SK-N-SH treated with all-trans-retinoic acid at 6 μM for 48 hours (cell line): ENCODE results near the gene NLE1.

ENCODE experiments used
- ATAC-seq: fragments of 200-7000 bp; cut with Tn5 transposase; 3 replicates; pipeline ENCODE4 v1.9.1; 2020; ENCODE audit warnings: mild to moderate bottlenecking, moderate library complexity
- ARNTL ChIP-seq: fragments of 450-650 bp; formaldehyde crosslinking; IDR thresholded peaks from 2 replicates; pipeline ENCODE4 v1.5.0; 2020; ENCODE audit warnings: low read depth, mild to moderate bottlenecking, moderate library complexity, borderline replicate concordance
- BACH2 ChIP-seq: fragments of 250-450 bp; sonication (Bioruptor Pico); IDR thresholded peaks from 2 replicates; pipeline ENCODE4 v1.9.0; 2021; ENCODE audit warnings: mild to moderate bottlenecking, borderline replicate concordance
- CSDC2 ChIP-seq: fragments of 250-450 bp; sonication (Bioruptor Pico); IDR thresholded peaks from 2 replicates; pipeline ENCODE4 v1.5.0; 2020; ENCODE audit warnings: mild to moderate bottlenecking, moderate library complexity
- ESRRG ChIP-seq: fragments of 250-450 bp; sonication (Bioruptor Pico); IDR thresholded peaks from 2 replicates; pipeline ENCODE4 v1.6.1; 2021; ENCODE audit warnings: mild to moderate bottlenecking
- GLIS3 ChIP-seq: fragments of 250-450 bp; sonication (Bioruptor Pico); IDR thresholded peaks from 2 replicates; pipeline ENCODE4 v1.5.0; 2020; ENCODE audit warnings: mild to moderate bottlenecking, moderate library complexity
- ISL1 ChIP-seq: fragments of 250-450 bp; sonication (Bioruptor Pico); IDR thresholded peaks from 2 replicates; pipeline ENCODE4 v2.1.2; 2022; ENCODE audit warnings: mild to moderate bottlenecking, moderate library complexity
- OSR1 ChIP-seq: fragments of 250-450 bp; sonication (Bioruptor Pico); IDR thresholded peaks from 2 replicates; pipeline ENCODE4 v1.8.0; 2022; ENCODE audit warnings: moderate library complexity, mild to moderate bottlenecking, inconsistent platforms
- PPARA ChIP-seq: fragments of 250-450 bp; sonication (Bioruptor Pico); IDR thresholded peaks from 2 replicates; pipeline ENCODE4 v1.5.0; 2020; ENCODE audit warnings: mild to moderate bottlenecking, borderline replicate concordance
- RARB ChIP-seq: fragments of 250-450 bp; sonication (Bioruptor Pico); IDR thresholded peaks from 2 replicates; pipeline ENCODE4 v1.8.0; 2021; ENCODE audit warnings: mild to moderate bottlenecking, moderate library complexity
- SNAI2 ChIP-seq: fragments of 250-450 bp; sonication (Bioruptor Pico); IDR thresholded peaks from 2 replicates; pipeline ENCODE4 v1.5.0; 2020; ENCODE audit warnings: mild to moderate bottlenecking, moderate library complexity
- TOX ChIP-seq: fragments of 250-450 bp; sonication (Bioruptor Pico); IDR thresholded peaks from 2 replicates; pipeline ENCODE4 v1.8.0; 2021; ENCODE audit warnings: mild to moderate bottlenecking, moderate library complexity, borderline replicate concordance
- ZC3H10 ChIP-seq: fragments of 250-450 bp; sonication (Bioruptor Pico); IDR thresholded peaks from 2 replicates; pipeline ENCODE4 v1.5.1; 2021; ENCODE audit warnings: mild to moderate bottlenecking, moderate library complexity
- ZFP3 ChIP-seq: fragments of 250-450 bp; sonication (Bioruptor Pico); IDR thresholded peaks from 2 replicates; pipeline ENCODE4 v1.5.0; 2020; ENCODE audit warnings: mild to moderate bottlenecking, moderate library complexity
- ZFP30 ChIP-seq: fragments of 450-650 bp; formaldehyde crosslinking; IDR thresholded peaks from 2 replicates; pipeline ENCODE4 v1.5.0; 2022; ENCODE audit warnings: mild to moderate bottlenecking, moderate library complexity
- ZNF565 ChIP-seq: fragments of 450-650 bp; formaldehyde crosslinking; conservative IDR thresholded peaks from 2 replicates; pipeline ENCODE4 v1.5.0; 2020; ENCODE audit warnings: low read depth, mild to moderate bottlenecking, moderate library complexity
- ZNF70 ChIP-seq: fragments of 450-650 bp; formaldehyde crosslinking; IDR thresholded peaks from 2 replicates; pipeline ENCODE4 v1.5.0; 2020; ENCODE audit warnings: mild to moderate bottlenecking, moderate library complexity
- ZNF8 ChIP-seq: fragments of 450-650 bp; formaldehyde crosslinking; IDR thresholded peaks from 2 replicates; pipeline ENCODE4 v1.5.0; 2020; ENCODE audit warnings: mild to moderate bottlenecking, moderate library complexity
- TF ChIP-seq, protein P1 (sequence below): fragments of 250-450 bp; sonication (Bioruptor Pico); IDR thresholded peaks from 2 replicates; pipeline ENCODE4 v1.8.0; 2020; ENCODE audit warnings: mild to moderate bottlenecking, moderate library complexity, borderline replicate concordance
- TF ChIP-seq, protein P2 (sequence below): fragments of 250-450 bp; sonication (Bioruptor Pico); IDR thresholded peaks from 2 replicates; pipeline ENCODE4 v1.5.0; 2020; ENCODE audit warnings: mild to moderate bottlenecking, moderate library complexity
- TF ChIP-seq, protein P3 (sequence below): fragments of 250-450 bp; sonication (Bioruptor Pico); IDR thresholded peaks from 2 replicates; pipeline ENCODE4 v1.5.1; 2020; ENCODE audit warnings: low read depth, mild to moderate bottlenecking, moderate library complexity
- TF ChIP-seq, protein P4 (sequence below): fragments of 250-450 bp; sonication (Bioruptor Pico); IDR thresholded peaks from 2 replicates; pipeline ENCODE4 v1.5.1; 2021; ENCODE audit warnings: mild to moderate bottlenecking, moderate library complexity
- TF ChIP-seq, protein P5 (sequence below): fragments of 250-450 bp; sonication (Bioruptor Pico); IDR thresholded peaks from 2 replicates; pipeline ENCODE4 v1.8.0; 2021; ENCODE audit warnings: low read depth, mild to moderate bottlenecking, moderate library complexity, borderline replicate concordance

NLE1 gene

DNA sequence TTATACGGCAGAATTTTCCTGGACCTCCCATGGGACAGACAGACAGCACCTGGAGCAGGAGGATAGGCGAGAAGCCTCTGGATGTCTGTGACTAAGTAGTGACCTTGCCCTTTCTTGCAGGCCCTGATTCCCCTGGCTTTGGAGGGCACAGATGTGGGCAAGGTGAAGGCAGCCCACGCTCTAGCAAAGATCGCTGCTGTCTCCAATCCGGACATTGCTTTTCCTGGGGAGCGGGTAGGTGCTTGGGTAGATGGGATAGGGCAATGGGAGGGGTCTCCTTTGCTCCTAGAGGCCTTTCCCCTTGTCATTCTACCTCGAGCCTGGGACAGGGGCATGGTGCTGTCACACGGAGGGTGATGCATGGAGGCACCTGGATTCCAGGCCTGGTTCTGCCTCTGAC is 34.8 kb upstream of the NLE1 start:
- TF ChIP-seq, protein P1, sequence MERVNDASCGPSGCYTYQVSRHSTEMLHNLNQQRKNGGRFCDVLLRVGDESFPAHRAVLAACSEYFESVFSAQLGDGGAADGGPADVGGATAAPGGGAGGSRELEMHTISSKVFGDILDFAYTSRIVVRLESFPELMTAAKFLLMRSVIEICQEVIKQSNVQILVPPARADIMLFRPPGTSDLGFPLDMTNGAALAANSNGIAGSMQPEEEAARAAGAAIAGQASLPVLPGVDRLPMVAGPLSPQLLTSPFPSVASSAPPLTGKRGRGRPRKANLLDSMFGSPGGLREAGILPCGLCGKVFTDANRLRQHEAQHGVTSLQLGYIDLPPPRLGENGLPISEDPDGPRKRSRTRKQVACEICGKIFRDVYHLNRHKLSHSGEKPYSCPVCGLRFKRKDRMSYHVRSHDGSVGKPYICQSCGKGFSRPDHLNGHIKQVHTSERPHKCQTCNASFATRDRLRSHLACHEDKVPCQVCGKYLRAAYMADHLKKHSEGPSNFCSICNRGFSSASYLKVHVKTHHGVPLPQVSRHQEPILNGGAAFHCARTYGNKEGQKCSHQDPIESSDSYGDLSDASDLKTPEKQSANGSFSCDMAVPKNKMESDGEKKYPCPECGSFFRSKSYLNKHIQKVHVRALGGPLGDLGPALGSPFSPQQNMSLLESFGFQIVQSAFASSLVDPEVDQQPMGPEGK (CRISPR knock-in tag): no peak
- no peak for TF ChIP-seq ZFP30 (CRISPR knock-in tag)
- ATAC-seq: no peak

DNA sequence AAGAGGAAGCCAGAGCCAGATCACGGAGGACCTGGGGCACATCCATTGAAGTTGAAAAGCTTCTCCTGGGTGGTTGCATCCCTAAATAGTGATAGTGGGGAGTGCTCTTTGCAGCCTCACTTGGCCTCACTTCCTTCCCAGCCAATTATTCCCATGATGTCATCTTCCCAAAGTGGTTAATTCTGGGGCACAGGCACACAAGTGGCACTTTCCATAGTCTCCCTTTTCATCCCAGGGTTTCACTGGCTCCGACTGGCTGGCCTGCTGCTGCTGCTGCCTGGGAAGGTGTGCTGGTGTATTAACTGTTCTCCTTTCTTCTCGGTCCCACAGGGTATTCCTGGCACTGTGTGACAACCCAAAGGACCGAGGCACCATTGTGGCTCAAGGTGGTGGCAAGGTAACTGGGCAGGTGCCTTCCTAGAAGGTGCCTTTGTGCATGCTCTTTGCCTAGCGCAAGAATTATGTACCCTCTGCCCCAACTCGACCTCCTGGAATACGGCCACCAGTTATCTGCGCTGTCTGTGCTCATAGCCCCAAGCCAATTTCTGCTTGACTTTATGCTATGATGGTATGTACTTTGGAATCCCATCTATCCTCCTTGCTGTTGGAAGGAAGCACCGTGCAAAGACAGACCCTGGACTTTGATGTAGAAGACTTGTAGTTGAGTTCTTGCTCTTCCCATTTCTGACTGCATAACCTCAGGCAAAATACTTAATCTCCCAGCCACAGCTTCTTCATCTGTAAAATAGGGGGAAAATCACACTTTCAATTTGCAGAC is 33.7 kb upstream of the NLE1 start:
- TF ChIP-seq PPARA (CRISPR knock-in tag): no peak
- no peak for TF ChIP-seq ZC3H10 (CRISPR knock-in tag)
- no peak for TF ChIP-seq TOX (CRISPR knock-in tag)
- TF ChIP-seq ZNF70: no peak
- TF ChIP-seq, protein P2, sequence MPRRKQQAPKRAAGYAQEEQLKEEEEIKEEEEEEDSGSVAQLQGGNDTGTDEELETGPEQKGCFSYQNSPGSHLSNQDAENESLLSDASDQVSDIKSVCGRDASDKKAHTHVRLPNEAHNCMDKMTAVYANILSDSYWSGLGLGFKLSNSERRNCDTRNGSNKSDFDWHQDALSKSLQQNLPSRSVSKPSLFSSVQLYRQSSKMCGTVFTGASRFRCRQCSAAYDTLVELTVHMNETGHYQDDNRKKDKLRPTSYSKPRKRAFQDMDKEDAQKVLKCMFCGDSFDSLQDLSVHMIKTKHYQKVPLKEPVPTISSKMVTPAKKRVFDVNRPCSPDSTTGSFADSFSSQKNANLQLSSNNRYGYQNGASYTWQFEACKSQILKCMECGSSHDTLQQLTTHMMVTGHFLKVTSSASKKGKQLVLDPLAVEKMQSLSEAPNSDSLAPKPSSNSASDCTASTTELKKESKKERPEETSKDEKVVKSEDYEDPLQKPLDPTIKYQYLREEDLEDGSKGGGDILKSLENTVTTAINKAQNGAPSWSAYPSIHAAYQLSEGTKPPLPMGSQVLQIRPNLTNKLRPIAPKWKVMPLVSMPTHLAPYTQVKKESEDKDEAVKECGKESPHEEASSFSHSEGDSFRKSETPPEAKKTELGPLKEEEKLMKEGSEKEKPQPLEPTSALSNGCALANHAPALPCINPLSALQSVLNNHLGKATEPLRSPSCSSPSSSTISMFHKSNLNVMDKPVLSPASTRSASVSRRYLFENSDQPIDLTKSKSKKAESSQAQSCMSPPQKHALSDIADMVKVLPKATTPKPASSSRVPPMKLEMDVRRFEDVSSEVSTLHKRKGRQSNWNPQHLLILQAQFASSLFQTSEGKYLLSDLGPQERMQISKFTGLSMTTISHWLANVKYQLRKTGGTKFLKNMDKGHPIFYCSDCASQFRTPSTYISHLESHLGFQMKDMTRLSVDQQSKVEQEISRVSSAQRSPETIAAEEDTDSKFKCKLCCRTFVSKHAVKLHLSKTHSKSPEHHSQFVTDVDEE (CRISPR knock-in tag): no peak
- no peak for TF ChIP-seq BACH2 (CRISPR knock-in tag)
- TF ChIP-seq, protein P1 (CRISPR knock-in tag): no peak
- TF ChIP-seq ARNTL (CRISPR knock-in tag): no peak
- TF ChIP-seq, protein P3, sequence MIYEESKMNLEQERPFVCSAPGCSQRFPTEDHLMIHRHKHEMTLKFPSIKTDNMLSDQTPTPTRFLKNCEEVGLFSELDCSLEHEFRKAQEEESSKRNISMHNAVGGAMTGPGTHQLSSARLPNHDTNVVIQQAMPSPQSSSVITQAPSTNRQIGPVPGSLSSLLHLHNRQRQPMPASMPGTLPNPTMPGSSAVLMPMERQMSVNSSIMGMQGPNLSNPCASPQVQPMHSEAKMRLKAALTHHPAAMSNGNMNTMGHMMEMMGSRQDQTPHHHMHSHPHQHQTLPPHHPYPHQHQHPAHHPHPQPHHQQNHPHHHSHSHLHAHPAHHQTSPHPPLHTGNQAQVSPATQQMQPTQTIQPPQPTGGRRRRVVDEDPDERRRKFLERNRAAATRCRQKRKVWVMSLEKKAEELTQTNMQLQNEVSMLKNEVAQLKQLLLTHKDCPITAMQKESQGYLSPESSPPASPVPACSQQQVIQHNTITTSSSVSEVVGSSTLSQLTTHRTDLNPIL: no peak
- TF ChIP-seq ZNF565 (CRISPR knock-in tag): no peak
- no peak for TF ChIP-seq SNAI2 (CRISPR knock-in tag)
- no peak for TF ChIP-seq ZFP3
- TF ChIP-seq ISL1 (CRISPR knock-in tag): no peak
- TF ChIP-seq RARB: no peak
- no peak for TF ChIP-seq OSR1 (CRISPR knock-in tag)
- no peak for ATAC-seq

DNA sequence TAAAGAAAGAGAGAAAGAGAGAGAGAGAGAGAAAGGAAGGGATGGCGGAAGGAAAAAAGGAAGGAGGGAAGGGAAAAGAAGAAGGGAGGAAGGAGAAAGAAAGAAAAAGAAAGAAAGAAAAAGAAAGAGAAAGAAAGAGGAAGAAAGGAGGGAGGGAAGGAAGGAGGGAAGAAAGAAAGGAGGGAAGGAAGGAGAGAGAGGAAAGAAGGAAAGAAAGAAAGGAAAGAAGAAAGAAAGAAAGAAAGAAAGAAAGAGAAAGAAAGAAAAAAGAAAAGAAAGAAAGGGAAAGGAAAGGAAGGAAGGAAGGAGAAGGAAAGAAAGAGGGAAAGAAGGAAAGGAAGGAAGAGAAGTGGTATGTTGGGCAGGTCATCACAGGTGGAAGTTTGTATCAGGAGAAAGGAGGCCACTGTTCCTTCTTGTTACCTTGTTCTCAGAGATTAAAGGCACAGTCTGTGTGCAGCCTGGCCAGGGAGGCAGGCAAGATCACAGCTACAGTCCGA is 32.8 kb upstream of the NLE1 start:
- ATAC-seq: no peak
- TF ChIP-seq ARNTL (CRISPR knock-in tag) (no peak), ZNF70 (no peak), PPARA (CRISPR knock-in tag) (no peak), TOX (CRISPR knock-in tag) (no peak), ZNF565 (CRISPR knock-in tag) (no peak), ZNF8 (no peak), ESRRG (no peak), OSR1 (CRISPR knock-in tag) (no peak), RARB (no peak), ZFP3 (no peak), SNAI2 (CRISPR knock-in tag) (no peak), GLIS3 (no peak), CSDC2 (CRISPR knock-in tag) (no peak), ZC3H10 (CRISPR knock-in tag) (no peak)
- TF ChIP-seq, protein P2 (CRISPR knock-in tag): no peak
- TF ChIP-seq, protein P4, sequence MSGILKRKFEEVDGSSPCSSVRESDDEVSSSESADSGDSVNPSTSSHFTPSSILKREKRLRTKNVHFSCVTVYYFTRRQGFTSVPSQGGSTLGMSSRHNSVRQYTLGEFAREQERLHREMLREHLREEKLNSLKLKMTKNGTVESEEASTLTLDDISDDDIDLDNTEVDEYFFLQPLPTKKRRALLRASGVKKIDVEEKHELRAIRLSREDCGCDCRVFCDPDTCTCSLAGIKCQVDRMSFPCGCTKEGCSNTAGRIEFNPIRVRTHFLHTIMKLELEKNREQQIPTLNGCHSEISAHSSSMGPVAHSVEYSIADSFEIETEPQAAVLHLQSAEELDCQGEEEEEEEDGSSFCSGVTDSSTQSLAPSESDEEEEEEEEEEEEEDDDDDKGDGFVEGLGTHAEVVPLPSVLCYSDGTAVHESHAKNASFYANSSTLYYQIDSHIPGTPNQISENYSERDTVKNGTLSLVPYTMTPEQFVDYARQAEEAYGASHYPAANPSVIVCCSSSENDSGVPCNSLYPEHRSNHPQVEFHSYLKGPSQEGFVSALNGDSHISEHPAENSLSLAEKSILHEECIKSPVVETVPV (CRISPR knock-in tag): no peak
- TF ChIP-seq, protein P5, sequence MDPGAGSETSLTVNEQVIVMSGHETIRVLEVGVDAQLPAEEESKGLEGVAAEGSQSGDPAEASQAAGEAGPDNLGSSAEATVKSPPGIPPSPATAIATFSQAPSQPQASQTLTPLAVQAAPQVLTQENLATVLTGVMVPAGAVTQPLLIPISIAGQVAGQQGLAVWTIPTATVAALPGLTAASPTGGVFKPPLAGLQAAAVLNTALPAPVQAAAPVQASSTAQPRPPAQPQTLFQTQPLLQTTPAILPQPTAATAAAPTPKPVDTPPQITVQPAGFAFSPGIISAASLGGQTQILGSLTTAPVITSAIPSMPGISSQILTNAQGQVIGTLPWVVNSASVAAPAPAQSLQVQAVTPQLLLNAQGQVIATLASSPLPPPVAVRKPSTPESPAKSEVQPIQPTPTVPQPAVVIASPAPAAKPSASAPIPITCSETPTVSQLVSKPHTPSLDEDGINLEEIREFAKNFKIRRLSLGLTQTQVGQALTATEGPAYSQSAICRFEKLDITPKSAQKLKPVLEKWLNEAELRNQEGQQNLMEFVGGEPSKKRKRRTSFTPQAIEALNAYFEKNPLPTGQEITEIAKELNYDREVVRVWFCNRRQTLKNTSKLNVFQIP (CRISPR knock-in tag): no peak
